ENCODE measurements around the gene CCDC141.
A peak's percentile ranks its signal among the peaks of the same experiment; 100 is the strongest.

Gene CCDC141

DNA sequence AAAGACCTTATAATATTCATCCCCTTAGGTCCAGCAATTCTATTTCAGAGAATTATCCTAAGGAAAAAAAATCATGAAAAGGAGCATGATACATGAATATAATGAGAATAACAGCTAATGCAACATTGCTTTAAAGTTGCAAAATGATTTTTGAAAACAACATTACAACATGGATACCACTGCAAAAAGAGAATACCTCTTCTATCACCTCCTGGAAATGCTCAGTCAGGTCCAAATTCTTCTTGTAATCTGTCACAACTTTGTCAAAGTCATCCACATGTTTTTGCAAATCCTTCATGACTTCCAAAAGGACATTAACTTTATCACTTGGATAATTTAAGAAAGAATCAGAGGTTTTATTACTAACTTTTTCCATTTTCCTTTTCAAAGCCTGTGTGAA is 194.8 kb downstream of the CCDC141 start:
- no peaks in the 10 kb centered on the region for H3K9me3 ChIP-seq
- H3K4me3 ChIP-seq = no peak overlapping the region
- no peak for DNase-seq (ENCODE audit: low spot score in 2 of 2)
- no peaks in the 10 kb centered on the region for H3K4me1 ChIP-seq
- H3K36me3 ChIP-seq (replicated peaks) = no peaks in the 10 kb centered on the region
- in situ Hi-C loops (cut with MboI; ENCODE audit: low sequenced_read_pairs) = no loop called here
- H3K27me3 ChIP-seq (ENCODE audit: low read depth) = no peaks in the 10 kb centered on the region

DNA sequence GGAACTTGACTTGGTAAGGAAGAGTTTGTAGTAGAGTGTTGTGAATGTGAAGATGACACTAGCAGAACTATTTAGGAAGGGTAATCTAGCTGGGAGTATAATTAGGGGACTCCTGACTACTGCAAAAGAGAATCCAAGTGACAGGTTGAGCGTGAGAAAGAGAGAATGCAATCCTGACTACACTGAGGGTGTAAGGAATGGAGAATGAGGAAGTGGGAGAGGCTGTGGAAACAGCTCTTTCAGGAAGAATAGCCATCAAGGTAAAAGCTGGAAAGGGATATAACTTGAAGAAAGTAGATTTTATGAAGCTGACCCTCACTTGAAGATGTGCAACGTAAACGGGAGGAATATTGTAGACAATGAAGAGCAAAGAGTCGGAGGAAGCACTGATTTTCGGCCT is 201.6 kb downstream of the CCDC141 start:
- Histone ChIP-seq H3K4me1 (no peaks in the 10 kb centered on the region), H3K4me3 (no peak overlapping the region), H3K9me3 (no peaks in the 10 kb centered on the region), H3K27me3 (ENCODE audit: low read depth) (no peaks in the 10 kb centered on the region), H3K36me3 (replicated peaks) (no peaks in the 10 kb centered on the region)
- no peak for DNase-seq (ENCODE audit: low spot score in 2 of 2)
- in situ Hi-C loops (cut with MboI; ENCODE audit: low sequenced_read_pairs) = no loop called here

DNA sequence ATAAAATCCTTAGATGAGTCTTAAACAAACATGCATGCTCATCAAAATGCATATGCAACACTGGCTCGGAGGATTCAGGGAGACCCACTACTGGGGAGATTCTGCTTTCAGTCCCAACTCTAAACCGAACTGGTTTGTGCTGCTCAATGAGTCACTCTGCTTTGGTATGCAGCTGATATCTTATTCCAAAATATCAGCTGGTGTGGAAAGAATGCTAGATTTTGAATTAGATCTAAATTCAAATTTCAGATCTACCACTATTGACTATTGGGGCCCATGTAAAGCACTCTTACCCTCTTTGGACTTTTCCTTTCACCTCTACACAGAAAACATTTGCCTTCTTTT is 203.5 kb downstream of the CCDC141 start:
- in situ Hi-C loops (cut with MboI; ENCODE audit: low sequenced_read_pairs) = no loop called here
- H3K4me3 ChIP-seq = no peak overlapping the region
- H3K9me3 ChIP-seq = no peaks in the 10 kb centered on the region
- H3K4me1 ChIP-seq = no peaks in the 10 kb centered on the region
- H3K36me3 ChIP-seq (replicated peaks) = no peaks in the 10 kb centered on the region
- DNase-seq (ENCODE audit: low spot score in 2 of 2) = no peak
- H3K27me3 ChIP-seq (ENCODE audit: low read depth) = no peaks in the 10 kb centered on the region

DNA sequence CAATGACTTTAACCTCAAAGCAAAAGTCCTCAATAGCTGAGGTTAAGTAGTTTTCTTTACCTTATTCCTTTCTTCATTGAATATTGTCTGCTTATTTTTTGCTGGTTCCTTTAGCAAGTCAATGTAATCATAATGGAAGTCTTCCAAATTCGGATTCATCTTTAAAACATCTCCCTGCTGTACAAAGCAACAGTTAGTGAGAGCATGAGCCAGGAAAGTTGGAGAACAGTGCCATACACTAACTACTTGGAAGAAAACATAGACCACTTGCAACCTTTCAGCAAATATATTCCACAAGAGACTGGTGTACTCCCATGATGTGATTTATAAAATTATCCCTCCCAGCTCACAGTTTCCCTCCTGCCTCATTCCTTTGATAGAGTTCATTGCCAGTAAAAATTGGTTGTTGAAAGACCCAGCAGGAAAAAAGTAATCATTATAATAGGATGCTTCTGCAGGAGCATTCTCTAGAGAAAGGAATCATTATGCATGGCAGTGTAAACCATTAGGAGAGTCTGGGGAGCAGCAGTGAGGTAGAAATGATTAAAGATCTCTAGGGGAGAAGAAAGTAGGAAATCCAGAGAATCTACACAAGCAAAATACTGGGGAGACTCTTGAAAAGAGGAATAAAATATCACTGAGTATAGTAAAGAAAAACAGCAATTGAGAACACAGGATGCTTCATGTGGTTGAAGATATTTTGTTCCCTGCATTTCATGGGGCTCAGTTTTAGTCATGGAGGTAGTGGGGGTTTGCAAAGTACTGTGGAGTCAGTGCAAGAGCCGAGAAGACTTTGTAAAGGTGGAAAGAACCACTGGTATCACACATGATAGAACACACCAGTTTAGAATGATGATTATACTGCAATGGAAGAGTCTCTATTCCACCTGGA is 204.1 kb downstream of the CCDC141 start:
- H3K9me3 ChIP-seq = no peaks in the 10 kb centered on the region
- H3K36me3 ChIP-seq (replicated peaks) = no peaks in the 10 kb centered on the region
- H3K4me1 ChIP-seq = no peaks in the 10 kb centered on the region
- H3K27me3 ChIP-seq (ENCODE audit: low read depth) = no peaks in the 10 kb centered on the region
- no peak overlapping the region for H3K4me3 ChIP-seq
- DNase-seq (ENCODE audit: low spot score in 2 of 2) = no peak
- in situ Hi-C loops (cut with MboI; ENCODE audit: low sequenced_read_pairs) = no loop called here

DNA sequence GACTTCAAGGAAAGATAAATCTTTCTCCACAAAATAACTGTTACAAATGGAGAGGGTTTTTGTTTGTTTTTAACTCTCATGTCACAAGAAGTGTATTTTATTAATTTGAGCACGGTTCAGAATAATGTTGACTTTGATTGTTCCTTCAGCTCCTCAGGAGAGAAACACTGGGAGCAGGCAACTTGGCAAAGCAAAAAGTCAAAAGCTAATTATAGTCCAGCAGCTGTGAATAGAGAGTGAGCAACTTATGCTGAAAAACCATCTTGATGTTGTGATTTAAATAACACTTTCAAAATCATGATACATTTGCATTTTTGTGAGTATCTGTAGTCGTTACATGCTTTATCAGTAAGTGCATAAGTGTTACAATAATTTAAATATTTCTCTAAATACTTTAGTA is 205.2 kb downstream of the CCDC141 start:
- no peak overlapping the region for H3K4me3 ChIP-seq
- no peak for DNase-seq (ENCODE audit: low spot score in 2 of 2)
- no peaks in the 10 kb centered on the region for H3K36me3 ChIP-seq (replicated peaks)
- H3K27me3 ChIP-seq (ENCODE audit: low read depth) = no peaks in the 10 kb centered on the region
- in situ Hi-C loops (cut with MboI; ENCODE audit: low sequenced_read_pairs) = no loop called here
- H3K4me1 ChIP-seq = no peaks in the 10 kb centered on the region
- no peaks in the 10 kb centered on the region for H3K9me3 ChIP-seq

DNA sequence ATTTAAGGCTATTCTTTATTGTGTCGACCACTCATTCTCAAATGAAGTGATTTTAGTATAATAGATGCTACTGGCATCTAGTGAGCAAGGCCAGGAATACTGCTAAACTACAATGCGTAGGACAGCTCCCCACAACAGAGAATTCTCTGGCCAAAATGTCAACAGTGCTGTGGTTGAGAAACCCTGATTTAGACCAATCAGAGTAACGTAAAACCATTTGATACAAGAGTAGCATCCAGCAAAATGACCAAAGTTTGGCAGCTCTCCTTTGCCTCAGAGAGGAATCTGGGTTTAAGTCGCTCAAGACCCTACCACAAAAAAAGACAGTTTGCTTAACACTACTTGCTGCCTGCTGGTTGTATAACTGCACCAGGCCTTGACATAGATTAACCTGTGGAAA is 205.7 kb downstream of the CCDC141 start:
- no peak for DNase-seq (ENCODE audit: low spot score in 2 of 2)
- Histone ChIP-seq H3K9me3 (no peaks in the 10 kb centered on the region), H3K4me3 (no peak overlapping the region), H3K27me3 (ENCODE audit: low read depth) (no peaks in the 10 kb centered on the region), H3K4me1 (no peaks in the 10 kb centered on the region), H3K36me3 (replicated peaks) (no peaks in the 10 kb centered on the region)
- in situ Hi-C loops (cut with MboI; ENCODE audit: low sequenced_read_pairs) = no loop called here

DNA sequence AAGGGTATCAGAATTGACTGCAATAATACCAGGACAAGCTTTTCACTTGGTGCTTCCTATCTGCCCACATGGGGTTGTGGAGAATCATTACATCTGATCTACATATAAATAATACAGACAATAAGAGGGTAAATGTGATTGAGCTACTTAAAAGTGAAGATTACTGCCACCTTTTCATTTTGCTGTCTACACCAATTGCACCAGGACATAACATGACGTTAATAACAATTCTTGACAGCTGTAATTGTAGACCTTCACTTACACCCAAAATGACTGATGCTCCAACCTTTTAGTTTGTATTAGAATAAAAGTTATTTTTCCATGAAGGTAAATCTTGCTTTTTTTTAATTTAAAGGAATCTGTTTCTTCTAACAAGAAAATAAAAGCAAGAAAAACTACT is 206.2 kb downstream of the CCDC141 start:
- Histone ChIP-seq H3K4me3 (no peak overlapping the region), H3K9me3 (no peaks in the 10 kb centered on the region), H3K4me1 (no peaks in the 10 kb centered on the region), H3K27me3 (ENCODE audit: low read depth) (no peaks in the 10 kb centered on the region), H3K36me3 (replicated peaks) (no peaks in the 10 kb centered on the region)
- in situ Hi-C loops (cut with MboI; ENCODE audit: low sequenced_read_pairs) = no loop called here
- no peak for DNase-seq (ENCODE audit: low spot score in 2 of 2)

DNA sequence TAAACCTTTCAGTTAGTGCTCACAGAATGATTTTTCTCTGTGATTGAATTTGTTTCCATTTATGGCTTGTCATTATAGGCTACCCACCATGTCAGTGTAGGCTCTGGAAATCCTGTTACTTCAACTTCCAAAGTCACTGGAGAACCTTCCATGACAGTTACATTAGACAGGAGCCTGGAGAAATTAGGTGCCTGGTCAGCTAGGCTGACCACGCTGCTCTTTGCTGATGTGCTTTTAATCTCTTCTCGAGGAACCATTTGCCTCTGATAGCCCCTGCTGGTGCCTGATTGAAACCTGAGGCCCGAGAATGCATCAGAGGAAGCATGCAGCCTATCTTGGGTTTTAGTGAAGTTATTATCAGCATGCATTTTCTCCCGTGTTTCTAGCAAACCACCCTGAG is 213.1 kb downstream of the CCDC141 start:
- no peaks in the 10 kb centered on the region for H3K36me3 ChIP-seq (replicated peaks)
- no peak for DNase-seq (ENCODE audit: low spot score in 2 of 2)
- in situ Hi-C loops (cut with MboI; ENCODE audit: low sequenced_read_pairs) = no loop called here
- H3K27me3 ChIP-seq (ENCODE audit: low read depth) = no peaks in the 10 kb centered on the region
- no peak overlapping the region for H3K4me3 ChIP-seq
- H3K4me1 ChIP-seq = no peaks in the 10 kb centered on the region
- no peaks in the 10 kb centered on the region for H3K9me3 ChIP-seq

DNA sequence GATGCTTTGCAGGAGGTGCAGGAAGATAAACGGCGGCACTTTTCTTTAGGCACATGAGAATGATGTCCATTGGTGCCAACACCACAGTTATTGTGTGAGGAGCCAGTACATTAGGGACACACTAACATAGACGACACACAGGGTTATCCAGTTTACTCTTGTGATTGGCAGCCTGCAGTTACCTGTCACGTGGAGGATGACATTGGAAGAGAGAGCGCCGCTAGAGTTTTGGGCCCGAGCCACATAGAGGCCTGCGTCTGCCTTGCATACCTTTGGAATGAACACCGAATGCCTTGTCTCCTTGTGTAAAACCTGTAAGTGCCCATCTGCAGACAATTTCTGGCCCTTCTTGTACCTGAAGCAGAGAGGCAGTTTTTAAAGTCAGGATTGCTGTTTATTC is 215.9 kb downstream of the CCDC141 start:
- no peaks in the 10 kb centered on the region for H3K27me3 ChIP-seq (ENCODE audit: low read depth)

DNA sequence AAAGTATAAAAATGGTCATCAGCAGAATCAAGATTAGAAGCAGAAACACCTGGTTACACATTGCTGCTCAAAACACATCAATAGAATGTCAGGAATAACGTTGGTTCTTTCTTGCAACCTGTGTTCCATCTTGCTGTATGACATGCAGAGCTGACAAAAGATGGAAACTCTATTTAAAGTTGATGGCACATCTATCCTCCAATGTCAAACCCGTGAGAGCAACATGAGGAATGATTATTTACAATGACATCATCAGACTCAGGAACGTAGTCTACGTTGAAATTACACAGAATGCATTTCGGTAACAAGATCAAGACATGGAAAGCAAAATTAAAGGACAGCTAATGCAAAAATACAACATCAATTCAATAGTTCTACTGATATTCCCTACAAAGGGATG is 216.6 kb downstream of the CCDC141 start:
- DNase-seq (ENCODE audit: low spot score in 2 of 2) = no peak
- in situ Hi-C loops (cut with MboI; ENCODE audit: low sequenced_read_pairs) = no loop called here
- Histone ChIP-seq H3K4me1 (peaks cover 6% of the 10 kb centered on the region), H3K27me3 (ENCODE audit: low read depth) (no peaks in the 10 kb centered on the region), H3K9me3 (no peaks in the 10 kb centered on the region), H3K36me3 (replicated peaks) (no peaks in the 10 kb centered on the region), H3K4me3 (no peak overlapping the region)

More for the DNA sequence above, 215.9 kb downstream of the CCDC141 start:
- no peaks in the 10 kb centered on the region for H3K36me3 ChIP-seq (replicated peaks)
- H3K4me3 ChIP-seq = no peak overlapping the region
- in situ Hi-C loops (cut with MboI; ENCODE audit: low sequenced_read_pairs) = no loop called here
- H3K4me1 ChIP-seq = no peaks in the 10 kb centered on the region
- DNase-seq (ENCODE audit: low spot score in 2 of 2) = no peak
- no peaks in the 10 kb centered on the region for H3K9me3 ChIP-seq

DNA sequence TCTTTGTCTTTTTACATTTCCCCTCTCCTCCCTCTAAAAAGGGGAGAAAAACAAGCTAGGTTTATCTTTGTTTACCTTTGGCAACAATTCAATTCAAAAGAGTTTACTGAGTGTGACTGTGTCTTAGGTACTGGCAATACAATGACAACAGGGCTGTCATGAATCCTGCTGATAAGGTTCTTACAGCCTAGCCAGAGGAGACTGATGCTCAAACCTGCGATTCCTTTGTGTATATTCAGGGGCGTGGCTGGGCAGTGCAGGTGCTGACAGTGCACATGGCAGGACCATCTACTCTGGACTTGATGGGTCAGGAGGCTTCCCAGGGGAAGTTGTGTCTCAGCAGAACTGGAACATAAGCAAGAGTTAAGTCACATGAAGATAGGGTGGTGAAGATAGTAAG is 219.5 kb downstream of the CCDC141 start:
- Histone ChIP-seq H3K36me3 (replicated peaks) (no peaks in the 10 kb centered on the region), H3K4me1 (peaks cover 14% of the 10 kb centered on the region), H3K27me3 (ENCODE audit: low read depth) (no peaks in the 10 kb centered on the region), H3K4me3 (no peak overlapping the region), H3K9me3 (no peaks in the 10 kb centered on the region)
- no peak for DNase-seq (ENCODE audit: low spot score in 2 of 2)
- in situ Hi-C loops (cut with MboI; ENCODE audit: low sequenced_read_pairs) = no loop called here

DNA sequence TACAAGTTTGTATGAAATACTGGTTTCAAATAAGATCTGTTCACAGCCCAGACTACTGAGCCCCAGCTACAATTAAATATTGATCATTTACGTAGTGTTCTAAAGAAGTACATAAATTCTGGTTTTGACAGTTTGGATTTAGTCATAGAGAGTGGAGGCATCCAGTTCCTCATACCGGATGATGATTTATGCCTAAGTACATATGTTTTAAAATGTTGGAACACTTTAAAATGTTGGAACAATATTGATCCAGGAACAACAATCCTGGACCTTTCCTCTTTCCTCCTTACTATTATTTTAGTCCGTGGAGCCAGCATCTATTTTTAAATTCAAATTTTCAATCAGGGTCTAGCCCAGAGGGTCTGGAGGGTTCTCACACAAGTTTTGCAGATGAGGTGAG is 220.0 kb downstream of the CCDC141 start:
- DNase-seq (ENCODE audit: low spot score in 2 of 2) = no peak
- no peaks in the 10 kb centered on the region for H3K36me3 ChIP-seq (replicated peaks)
- H3K9me3 ChIP-seq = no peaks in the 10 kb centered on the region
- no peaks in the 10 kb centered on the region for H3K27me3 ChIP-seq (ENCODE audit: low read depth)
- in situ Hi-C loops (cut with MboI; ENCODE audit: low sequenced_read_pairs) = no loop called here
- peaks cover 14% of the 10 kb centered on the region for H3K4me1 ChIP-seq
- no peak overlapping the region for H3K4me3 ChIP-seq

DNA sequence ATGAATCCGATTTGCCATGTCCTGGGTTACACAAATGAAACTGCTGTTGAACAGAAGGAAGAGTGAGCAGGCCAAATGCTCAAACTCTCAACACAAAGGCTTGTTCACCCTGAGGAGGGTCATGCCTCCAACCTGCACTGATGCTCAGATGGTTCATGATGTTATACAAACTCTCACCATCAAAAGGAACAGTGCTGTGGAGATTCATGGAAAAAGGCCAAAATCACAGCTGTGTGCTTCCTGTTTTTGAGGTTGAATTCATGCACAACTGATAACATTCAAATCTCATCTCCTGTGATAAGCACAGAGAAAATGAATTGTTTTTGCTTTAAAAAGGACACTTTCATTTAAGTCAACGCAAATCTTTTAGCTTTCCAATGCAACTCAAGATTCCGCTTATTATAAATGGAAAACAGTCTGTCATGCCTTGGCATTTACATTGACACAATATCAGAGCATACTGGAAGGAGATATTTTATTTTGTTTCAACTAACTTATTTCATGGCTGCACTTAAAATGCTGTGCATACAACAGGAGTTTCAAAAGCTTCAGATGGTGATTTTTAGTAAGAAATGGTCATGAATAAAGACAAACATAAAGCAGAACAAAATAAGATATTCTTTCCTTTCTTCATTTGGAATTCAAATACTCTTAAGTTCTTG is 220.5 kb downstream of the CCDC141 start:
- DNase-seq (ENCODE audit: low spot score in 2 of 2) = no peak
- in situ Hi-C loops (cut with MboI; ENCODE audit: low sequenced_read_pairs) = no loop called here
- H3K4me1 ChIP-seq = peaks cover 14% of the 10 kb centered on the region
- H3K9me3 ChIP-seq = no peaks in the 10 kb centered on the region
- no peaks in the 10 kb centered on the region for H3K36me3 ChIP-seq (replicated peaks)
- no peaks in the 10 kb centered on the region for H3K27me3 ChIP-seq (ENCODE audit: low read depth)
- no peak overlapping the region for H3K4me3 ChIP-seq

DNA sequence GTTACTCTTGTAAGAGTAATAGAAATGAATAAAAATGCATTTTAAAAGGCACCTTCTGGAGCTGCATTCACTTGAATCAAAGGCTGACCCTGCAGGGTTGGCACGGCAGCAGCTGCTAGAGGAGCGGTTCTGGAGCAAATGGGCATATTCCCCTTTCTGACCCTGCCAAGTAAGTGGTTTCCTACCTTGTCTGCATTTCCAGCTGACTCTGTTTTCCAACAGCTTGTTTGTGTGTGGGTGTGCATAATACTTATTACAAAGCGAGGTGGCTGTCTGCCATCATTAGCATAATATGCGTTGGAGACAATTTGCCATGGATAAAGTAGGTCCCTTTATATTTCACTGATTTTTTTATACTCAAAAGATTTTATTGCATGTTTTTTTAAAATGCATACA is 221.5 kb downstream of the CCDC141 start:
- in situ Hi-C loops (cut with MboI; ENCODE audit: low sequenced_read_pairs) = no loop called here
- no peaks in the 10 kb centered on the region for H3K9me3 ChIP-seq
- H3K36me3 ChIP-seq (replicated peaks) = no peaks in the 10 kb centered on the region
- peak; percentile 14 to 43 for DNase-seq (ENCODE audit: low spot score in 2 of 2)
- H3K4me3 ChIP-seq = no peak overlapping the region
- no peaks in the 10 kb centered on the region for H3K27me3 ChIP-seq (ENCODE audit: low read depth)
- H3K4me1 ChIP-seq = peaks cover 14% of the 10 kb centered on the region
